ENCODE results near the gene TCF7L2.

GRCh38 chr10:113131613-113132261, 181.7 kb downstream of the TCF7L2 start:
- TF ChIP-seq CTCF (IDR thresholded peaks at IDR 0.05) (no peak), POLR2A (IDR thresholded peaks at IDR 0.05) (no peak)
